Naive thymus-derived CD4-positive, alpha-beta T cell (primary cell): Measurements from ENCODE around the gene SEMA3F. TPM values are rescaled to one million over a fixed set of nuclear protein-coding genes. Genes with fewer than 3 reads are reported as not detected.

Experiments used
- ATAC-seq: fragments of 150-1000 bp; cut with Tn5 transposase; 2 replicates; pipeline ENCODE4 v1.10.0; 2021; ENCODE audit warnings: mild to moderate bottlenecking, moderate library complexity
- CTCF ChIA-PET: fragments of 350-600 bp; sonication (Branson Sonifier 250); formaldehyde crosslinking; loops from one replicate; lab custom pipeline; 2021; ENCODE audit warnings: antibody characterized with exemption; lab: Charles Lee
- POLR2A ChIA-PET: fragments of 350-600 bp; sonication (Branson Sonifier 250); formaldehyde crosslinking; loops from one replicate; lab custom pipeline; 2021; ENCODE audit warnings: antibody characterized with exemption, inconsistent platforms; lab: Charles Lee
- DNase-seq, 9 donors: peaks; one replicate each; pipeline versions ENCODE4 v3.0.0 to v3.0.0-alpha.2; 2020 to 2022; ENCODE audit warnings: mixed read lengths in 1 of 9
- H3K27ac ChIP-seq: one replicate; pipeline ENCODE4 v1.7.0; 2013; ENCODE audit warnings: mild to moderate bottlenecking, low read depth, low read length, moderate library complexity
- H3K27me3 ChIP-seq, 2 donors: one replicate each; pipeline ENCODE4 v1.7.0; 2013; ENCODE audit warnings: low read length in 2 of 2, mild to moderate bottlenecking in 2 of 2, moderate library complexity in 2 of 2; ENCODE audit not compliant: control insufficient read depth in 2 of 2, insufficient read depth in 2 of 2
- H3K36me3 ChIP-seq, 3 experiments: 1 replicate in 2 of 3; 2 replicates in 1 of 3; pipeline ENCODE4 v1.7.0; 2013; ENCODE audit warnings: low read length in 3 of 3, mild to moderate bottlenecking in 3 of 3, moderate library complexity in 1 of 3; ENCODE audit not compliant: insufficient read depth in 3 of 3, control insufficient read depth in 2 of 3
- H3K4me1 ChIP-seq, 2 donors: one replicate each; pipeline ENCODE4 v1.7.0; 2013; ENCODE audit warnings: low read length in 2 of 2, mild to moderate bottlenecking in 2 of 2, moderate library complexity in 1 of 2; ENCODE audit not compliant: control insufficient read depth in 2 of 2, insufficient read depth in 2 of 2
- H3K4me3 ChIP-seq: 2 replicates; pipeline ENCODE4 v1.7.0; 2013; ENCODE audit warnings: mild to moderate bottlenecking, low read length
- H3K9me3 ChIP-seq, 3 experiments: 1 replicate in 2 of 3; 2 replicates in 1 of 3; pipeline ENCODE4 v1.7.0; 2013; ENCODE audit warnings: low read length in 3 of 3; ENCODE audit not compliant: control insufficient read depth in 2 of 3
- H3K27ac Mint-ChIP-seq, 9 donors: one replicate each; pipeline ENCODE4 v1.8.0; 2020 to 2022; ENCODE audit warnings: mixed read lengths in 9 of 9, mild to moderate bottlenecking in 8 of 9, moderate library complexity in 5 of 9, inconsistent platforms in 2 of 9
- H3K27me3 Mint-ChIP-seq, 5 donors: one replicate each; pipeline ENCODE4 v1.8.0; 2021 to 2022; ENCODE audit warnings: mixed read lengths in 5 of 5, mild to moderate bottlenecking in 1 of 5
- H3K36me3 Mint-ChIP-seq, 5 donors: one replicate each; pipeline ENCODE4 v1.8.0; 2020 to 2022; ENCODE audit warnings: mixed read lengths in 5 of 5, mild to moderate bottlenecking in 3 of 5, inconsistent platforms in 1 of 5
- H3K4me1 Mint-ChIP-seq, 7 donors: one replicate each; pipeline ENCODE4 v1.8.0; 2020 to 2022; ENCODE audit warnings: mixed read lengths in 7 of 7, mild to moderate bottlenecking in 3 of 7, inconsistent platforms in 1 of 7
- H3K4me3 Mint-ChIP-seq, 10 donors: one replicate each; pipeline ENCODE4 v1.8.0; 2020 to 2022; ENCODE audit warnings: mild to moderate bottlenecking in 10 of 10, mixed read lengths in 10 of 10, moderate library complexity in 6 of 10, inconsistent platforms in 2 of 10
- H3K9me3 Mint-ChIP-seq, 11 donors: one replicate each; pipeline ENCODE4 v1.8.0; 2020 to 2022; ENCODE audit warnings: mixed read lengths in 11 of 11, mild to moderate bottlenecking in 4 of 11, inconsistent platforms in 1 of 11, moderate library complexity in 1 of 11
- intact Hi-C, 2 donors: fragments of 100-400 bp; cut with micrococcal nuclease; formaldehyde crosslinking; loops; one replicate each; pipeline ENCODE4 v1.15.1; 2023
- polyA plus RNA-seq, 2 donors: library from polyadenylated mRNA; unstranded; fragments of 300-500 nt; fragmentation: Illumina TruSeq; gene quantifications; one replicate each; pipeline ENCODE4 v1.2.3, GENCODE V29; 2021
- total RNA-seq, 6 experiments: library from RNA in 5 of 6; stranded (reverse) in 5 of 6; gene quantifications; 1 replicate in 5 of 6; 2 replicates in 1 of 6; pipeline ENCODE4 v1.2.3 and lab custom pipeline; 2021 to 2026

SEMA3F gene
- total and polyA plus RNA-seq, 7 experiments from 2014 or later = 0.34 to 1.1 (median 0.69) TPM; not detected in 4

DNA sequence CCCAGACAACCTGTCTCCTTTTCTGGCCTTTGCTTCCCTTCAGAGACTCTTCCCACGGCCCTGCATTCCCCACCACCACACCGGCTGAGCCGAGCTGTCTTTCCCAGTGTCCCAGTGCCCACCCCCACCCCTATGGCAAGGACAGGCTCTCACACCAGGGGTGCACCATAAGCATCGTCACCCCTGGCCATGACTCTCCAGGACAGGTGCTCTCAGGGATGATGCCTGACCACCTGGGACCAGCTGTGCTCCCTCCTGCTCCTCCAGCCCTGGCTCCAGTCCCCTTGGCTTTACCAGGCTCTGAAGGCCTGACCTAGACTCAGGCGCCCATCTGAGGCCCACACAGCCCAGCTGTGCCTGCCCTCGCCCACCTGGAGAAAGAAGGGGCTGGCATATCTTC is 17.6 kb upstream of the SEMA3F start:
- intact Hi-C loops = no loop called here
- ATAC-seq = no peak
- H3K27ac Mint-ChIP-seq = peak overlapping the region in 1 of 9 donors; percentile 30

DNA sequence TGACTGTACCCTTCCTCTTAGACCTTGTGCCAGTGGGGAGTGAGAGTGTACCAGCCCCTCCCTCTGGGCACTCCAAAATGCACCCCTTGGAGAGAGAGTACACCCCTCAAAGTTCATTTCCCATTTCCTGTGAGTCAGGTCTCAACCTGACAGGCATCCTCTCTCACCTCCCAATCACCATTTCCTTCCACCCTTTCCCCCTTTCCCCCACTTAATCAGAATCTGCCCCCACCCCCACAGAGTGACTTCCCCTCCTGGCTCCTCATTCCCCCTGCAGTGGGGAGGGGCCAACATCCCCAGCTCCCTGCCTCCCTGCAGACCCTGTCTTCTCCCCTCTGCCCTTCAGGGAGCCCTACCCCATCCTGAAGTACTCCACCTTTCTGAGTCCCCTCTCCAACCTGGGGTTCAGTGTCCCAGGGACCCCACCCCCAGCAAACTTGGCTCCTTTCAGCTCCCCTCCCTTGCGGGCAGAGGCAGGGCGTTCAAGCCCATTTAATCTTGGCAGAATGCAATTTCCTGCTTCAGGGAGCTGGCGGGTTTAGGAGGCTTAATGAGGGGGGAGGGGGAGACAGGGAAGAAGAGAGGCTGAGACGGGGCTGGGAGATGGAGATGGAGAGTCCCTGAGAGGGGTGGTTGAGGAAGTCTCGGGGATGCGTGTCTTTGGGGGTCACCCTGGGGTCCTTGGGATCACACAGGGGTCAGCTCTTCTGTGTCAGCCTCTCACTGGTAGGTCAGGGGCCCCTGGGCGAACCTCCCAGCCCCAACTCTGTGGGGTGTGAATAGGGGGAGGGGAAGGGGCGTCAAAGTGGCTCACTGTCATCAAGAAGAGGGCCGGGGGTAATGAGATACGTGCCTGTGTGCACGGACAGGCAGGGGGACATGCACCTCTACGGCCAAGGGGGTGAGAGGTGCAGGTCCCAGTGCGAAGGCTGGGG is 16.6 kb upstream of the SEMA3F start:
- POLR2A ChIA-PET = interaction anchor here (0.5 kb wide), 1 partner anchor 108 kb away, joined by 3 read pairs; no protein-coding TSS in a partner anchor
- H3K4me3 ChIP-seq = no peak overlapping the region
- intact Hi-C loops = no loop called here

More for the DNA sequence above, 17.6 kb upstream of the SEMA3F start:
- CTCF ChIA-PET = no interaction called here
- Mint-ChIP-seq H3K4me1 (peaks cover 6 to 11% (median 11%) of the 10 kb centered on the region in 7 donors), H3K36me3 (no peaks in the 10 kb centered on the region), H3K9me3 (no peaks in the 10 kb centered on the region), H3K4me3 (no peak overlapping the region), H3K27me3 (peaks cover 0 to 10% (median 0%) of the 10 kb centered on the region in 5 donors)
- Histone ChIP-seq H3K27ac (no peak overlapping the region), H3K9me3 (no peaks in the 10 kb centered on the region), H3K4me3 (no peak overlapping the region), H3K4me1 (peaks cover 0 to 7% of the 10 kb centered on the region in 2 donors), H3K27me3 (no peaks in the 10 kb centered on the region), H3K36me3 (no peaks in the 10 kb centered on the region)
- no peak for DNase-seq
- POLR2A ChIA-PET = interaction anchor here (0.5 to 0.6 kb wide), 2 partner anchors 109 to 1402 kb away, joined by 3 read pairs; no protein-coding TSS in a partner anchor

DNA sequence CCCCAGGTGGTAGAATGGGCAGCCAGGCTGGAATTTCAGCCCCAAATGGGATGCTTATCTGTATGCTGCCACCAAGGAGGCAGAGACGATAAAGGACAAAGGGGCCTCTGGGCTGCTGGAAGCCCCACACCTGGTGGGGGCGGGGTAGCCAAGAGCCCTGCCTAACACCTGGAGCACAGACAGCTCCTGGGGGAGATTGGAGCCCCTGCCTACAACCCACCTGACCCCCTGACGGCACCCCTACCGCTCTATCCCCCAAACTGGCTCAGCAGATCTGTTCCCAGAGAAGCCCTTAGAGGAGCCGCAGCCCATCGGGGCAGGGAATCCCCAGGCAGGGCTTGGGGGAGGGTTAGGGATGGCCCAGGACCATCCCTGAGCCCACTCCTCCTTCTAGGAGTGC is 15.8 kb upstream of the SEMA3F start:
- ChIA-PET POLR2A (no interaction called here), CTCF (interaction anchor here (0.5 to 0.6 kb wide), 3 partner anchors 19 to 1817 kb away, joined by 3 read pairs; no protein-coding TSS in a partner anchor)
- intact Hi-C loops = no loop called here
- Histone ChIP-seq H3K9me3 (no peaks in the 10 kb centered on the region), H3K27ac (no peak overlapping the region), H3K36me3 (no peaks in the 10 kb centered on the region), H3K27me3 (no peaks in the 10 kb centered on the region), H3K4me1 (peaks cover 0 to 7% of the 10 kb centered on the region in 2 donors), H3K4me3 (no peak overlapping the region)
- Mint-ChIP-seq H3K4me1 (peaks cover 6 to 11% (median 11%) of the 10 kb centered on the region in 7 donors), H3K9me3 (no peaks in the 10 kb centered on the region), H3K27ac (no peak overlapping the region), H3K4me3 (no peak overlapping the region), H3K36me3 (no peaks in the 10 kb centered on the region), H3K27me3 (peaks cover 0 to 4% (median 0%) of the 10 kb centered on the region in 5 donors)
- ATAC-seq = no peak
- DNase-seq = no peak

More for the DNA sequence above, 16.6 kb upstream of the SEMA3F start:
- no peak for DNase-seq
- Mint-ChIP-seq H3K4me1 (peaks cover 6 to 11% (median 11%) of the 10 kb centered on the region in 7 donors), H3K36me3 (no peaks in the 10 kb centered on the region), H3K9me3 (no peaks in the 10 kb centered on the region), H3K27ac (peak overlapping the region in 2 of 9 donors; percentile 38 to 48), H3K4me3 (peak overlapping the region in 1 of 10 donors; percentile 20), H3K27me3 (peaks cover 0 to 4% (median 0%) of the 10 kb centered on the region in 5 donors)
- Histone ChIP-seq H3K9me3 (no peaks in the 10 kb centered on the region), H3K27me3 (no peaks in the 10 kb centered on the region), H3K4me1 (peaks cover 0 to 7% of the 10 kb centered on the region in 2 donors), H3K36me3 (no peaks in the 10 kb centered on the region), H3K27ac (no peak overlapping the region)
- CTCF ChIA-PET = interaction anchor here (0.5 kb wide), 1 partner anchor 45 kb away, joined by 3 read pairs; no protein-coding TSS in a partner anchor
- ATAC-seq = no peak

DNA sequence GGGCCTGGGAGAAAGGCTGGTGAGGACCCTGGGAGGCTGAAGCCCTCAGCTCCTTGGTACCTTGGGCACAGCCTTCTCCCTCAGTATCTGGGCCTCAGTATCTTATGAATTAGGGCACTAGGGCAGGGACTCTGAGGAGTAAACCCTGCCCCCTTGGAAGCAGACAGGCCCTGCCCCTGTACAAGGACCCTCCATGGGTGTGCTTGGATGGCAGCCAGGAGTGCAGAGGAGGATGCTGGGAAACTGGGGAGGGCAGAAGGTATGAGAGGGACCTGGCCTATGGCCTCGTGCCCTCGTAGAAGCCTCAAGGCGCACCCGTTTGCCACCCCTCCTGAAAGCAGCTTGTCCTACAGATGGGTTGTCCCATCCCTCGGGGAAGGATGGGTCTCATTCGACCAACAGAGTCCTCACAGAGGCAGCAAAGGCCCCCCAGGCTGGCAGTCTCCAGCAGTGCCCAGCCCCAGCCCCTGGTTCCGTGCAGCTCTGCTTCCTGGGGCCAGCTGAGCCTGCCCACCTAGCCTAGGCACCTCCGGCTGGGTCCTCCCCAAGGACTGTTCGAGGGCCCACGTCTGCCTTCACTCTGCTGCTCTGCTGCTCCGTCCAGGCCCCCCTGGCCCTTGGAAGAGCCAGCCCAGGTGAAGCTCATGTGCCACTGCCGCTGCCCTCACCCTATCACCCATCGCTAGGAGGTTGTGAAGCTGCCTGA is 15.3 kb upstream of the SEMA3F start:
- ATAC-seq = no peak
- no peak overlapping the region for H3K27ac Mint-ChIP-seq

DNA sequence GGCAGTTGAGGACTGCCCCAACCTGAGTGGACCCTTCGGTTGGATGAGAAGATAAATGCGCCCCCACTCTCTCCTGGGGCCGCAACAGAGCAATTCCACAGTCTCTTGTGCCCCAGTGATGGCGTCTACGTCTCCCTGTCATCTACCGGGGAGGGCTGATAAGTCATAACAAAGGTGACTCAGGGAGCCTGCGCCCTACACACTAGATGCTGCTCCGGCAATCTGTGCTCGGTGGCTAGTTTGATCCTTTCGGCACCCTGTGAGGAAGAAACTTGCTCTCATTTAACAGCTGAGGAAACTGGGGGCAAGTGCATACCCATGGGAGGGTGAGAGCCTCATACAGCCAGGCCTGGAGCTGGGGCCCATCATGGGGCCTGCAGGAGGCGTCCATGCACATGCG is 14.1 kb upstream of the SEMA3F start:
- intact Hi-C loops = no loop called here
- Histone ChIP-seq H3K4me1 (peaks cover 0 to 7% of the 10 kb centered on the region in 2 donors), H3K36me3 (no peaks in the 10 kb centered on the region), H3K4me3 (no peak overlapping the region), H3K27ac (no peak overlapping the region), H3K9me3 (no peaks in the 10 kb centered on the region), H3K27me3 (no peaks in the 10 kb centered on the region)
- Mint-ChIP-seq H3K9me3 (no peaks in the 10 kb centered on the region), H3K4me1 (peaks cover 6 to 11% (median 11%) of the 10 kb centered on the region in 7 donors), H3K4me3 (peak overlapping the region in 1 of 10 donors; percentile 12), H3K27me3 (peaks cover 0 to 4% (median 0%) of the 10 kb centered on the region in 5 donors), H3K27ac (no peak overlapping the region), H3K36me3 (no peaks in the 10 kb centered on the region)
- no peak for DNase-seq
- no peak for ATAC-seq
- ChIA-PET CTCF (no interaction called here), POLR2A (interaction anchor here (0.6 kb wide), 1 partner anchor 1959 kb away, joined by 3 read pairs; no protein-coding TSS in a partner anchor)

More for the DNA sequence above, 15.3 kb upstream of the SEMA3F start:
- Mint-ChIP-seq H3K27me3 (peaks cover 0 to 4% (median 0%) of the 10 kb centered on the region in 5 donors), H3K36me3 (no peaks in the 10 kb centered on the region), H3K4me3 (no peak overlapping the region), H3K4me1 (peaks cover 6 to 11% (median 11%) of the 10 kb centered on the region in 7 donors), H3K9me3 (no peaks in the 10 kb centered on the region)
- intact Hi-C loops = no loop called here
- Histone ChIP-seq H3K27ac (no peak overlapping the region), H3K36me3 (no peaks in the 10 kb centered on the region), H3K27me3 (no peaks in the 10 kb centered on the region), H3K9me3 (no peaks in the 10 kb centered on the region), H3K4me1 (peaks cover 0 to 7% of the 10 kb centered on the region in 2 donors), H3K4me3 (no peak overlapping the region)
- no peak for DNase-seq
- ChIA-PET CTCF (interaction anchor here (0.6 kb wide), 2 partner anchors 20 to 1817 kb away, joined by 3 read pairs; no protein-coding TSS in a partner anchor), POLR2A (no interaction called here)

DNA sequence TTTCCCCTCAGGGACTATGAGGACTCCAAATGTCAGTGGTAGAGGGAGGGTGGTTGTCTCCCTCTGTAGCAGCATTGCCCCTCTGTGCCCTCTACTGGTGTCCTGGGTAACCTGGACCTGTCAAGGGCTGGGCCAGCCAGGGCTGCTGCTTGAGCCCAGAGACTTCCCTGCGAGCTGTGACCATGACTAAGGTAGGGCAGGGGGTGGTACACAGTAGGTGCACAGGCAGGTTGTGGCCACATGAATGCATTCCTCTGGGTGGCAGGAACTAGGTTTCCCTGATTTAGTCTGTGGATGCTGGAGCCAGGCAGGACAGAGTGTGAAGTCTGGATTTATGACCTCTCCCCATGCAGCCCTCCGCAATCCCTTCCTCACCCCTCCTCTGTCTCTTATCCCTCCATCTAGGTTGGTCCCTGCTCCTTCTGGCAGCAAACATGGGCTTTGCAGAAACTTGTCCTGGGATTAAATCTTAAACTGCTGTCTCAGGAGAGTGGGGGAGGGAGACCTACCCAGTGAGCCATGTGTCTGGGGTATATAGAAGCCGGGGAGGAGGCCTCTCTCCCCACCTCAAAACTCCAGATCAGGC is 8.7 kb upstream of the SEMA3F start:
- peaks cover 0 to 8% (median 0%) of the 10 kb centered on the region in 5 donors for H3K27me3 Mint-ChIP-seq
- no peaks in the 10 kb centered on the region for H3K4me1 ChIP-seq
- H3K27ac ChIP-seq = no peak overlapping the region
- no peaks in the 10 kb centered on the region for H3K27me3 ChIP-seq
- intact Hi-C loops = no loop called here
- ChIA-PET CTCF (no interaction called here), POLR2A (no interaction called here)
- no peak overlapping the region for H3K4me3 Mint-ChIP-seq
- no peaks in the 10 kb centered on the region for H3K36me3 ChIP-seq
- H3K9me3 ChIP-seq = no peaks in the 10 kb centered on the region
- H3K9me3 Mint-ChIP-seq = no peaks in the 10 kb centered on the region
- DNase-seq = no peak
- no peak overlapping the region for H3K4me3 ChIP-seq
- no peaks in the 10 kb centered on the region for H3K4me1 Mint-ChIP-seq
- H3K36me3 Mint-ChIP-seq = no peaks in the 10 kb centered on the region
- ATAC-seq = no peak
- H3K27ac Mint-ChIP-seq = no peak overlapping the region
